Measurements from ENCODE around the gene TMEM128.

GRCh38 chr4:4270529-4270928, 22.5 kb upstream of the TMEM128 start:
- TF ChIP-seq CTCF (IDR thresholded peaks at IDR 0.05): no peak
- TF ChIP-seq POLR2A (IDR thresholded peaks at IDR 0.05): no peak

Data from gastroesophageal sphincter (tissue), 3 donors.